Cardiac muscle cell (in vitro differentiated cells and primary cell): ENCODE results near the gene SPATA13. TPM values are rescaled to one million over a fixed set of nuclear protein-coding genes. Genes with fewer than 3 reads are reported as not detected.

Source experiments
- DNase-seq, 2 donors: peaks; one replicate each; pipeline versions ENCODE4 v3.0.0 to v3.0.0-alpha.2; 2010 to 2017; ENCODE audit warnings: low read depth in 1 of 2, low spot score in 1 of 2
- H3K27ac ChIP-seq: fragments of 200-600 bp; sonication (generic); 2 replicates; pipeline ENCODE4 v1.5.1; 2016
- H3K27me3 ChIP-seq: fragments of 200-600 bp; sonication (generic); 2 replicates; pipeline ENCODE4 v1.6.0; 2016; ENCODE audit warnings: control low read depth
- H3K36me3 ChIP-seq: fragments of 200-600 bp; sonication (generic); 2 replicates; pipeline ENCODE4 v1.5.1; 2016; ENCODE audit warnings: control low read depth
- H3K4me1 ChIP-seq: fragments of 200-600 bp; sonication (generic); 2 replicates; pipeline ENCODE4 v1.8.1; 2017; ENCODE audit warnings: low read depth, mild to moderate bottlenecking, mixed run types
- H3K4me3 ChIP-seq: fragments of 200-600 bp; sonication (generic); 2 replicates; pipeline ENCODE4 v1.5.1; 2016; ENCODE audit warnings: mild to moderate bottlenecking
- H3K9me3 ChIP-seq: fragments of 200-600 bp; sonication (generic); 2 replicates; pipeline ENCODE4 v1.5.1; 2017; ENCODE audit warnings: low read depth, mild to moderate bottlenecking, control low read depth
- CTCF ChIP-seq: IDR thresholded peaks from 2 replicates; pipeline ENCODE4 v1.5.1; 2012; ENCODE audit warnings: low read depth, mild to moderate bottlenecking, low read length
- polyA plus RNA-seq: library from polyadenylated mRNA; unstranded; fragments of >200 nt; fragmentation: Nextera tagmentation; extraction: Ambion mirVana; gene quantifications from 2 replicates; pipeline ENCODE4 v1.2.1, GENCODE V29; 2016
- total RNA-seq: library from RNA; depleted of rRNA; stranded (reverse); fragments of >200 nt; gene quantifications from 2 replicates; pipeline ENCODE4 v1.2.3, GENCODE V29; 2016

Gene SPATA13
- total and polyA plus RNA-seq, 2 experiments from 2014 or later = 3.9 to 23.3 TPM

- Histone ChIP-seq H3K4me3 (no peak overlapping the region), H3K9me3 (no peaks in the 10 kb centered on the region), H3K36me3 (no peaks in the 10 kb centered on the region), H3K4me1 (peaks cover 18% of the 10 kb centered on the region), H3K27ac (no peak overlapping the region), H3K27me3 (no peaks in the 10 kb centered on the region)
- no peak for DNase-seq
- no peak for TF ChIP-seq CTCF
Observed at GRCh38 chr13:24277761-24278160, 117.2 kb downstream of the SPATA13 start.

- Histone ChIP-seq H3K36me3 (no peaks in the 10 kb centered on the region), H3K27ac (no peak overlapping the region), H3K4me3 (no peak overlapping the region), H3K9me3 (no peaks in the 10 kb centered on the region), H3K27me3 (no peaks in the 10 kb centered on the region), H3K4me1 (peaks cover 16% of the 10 kb centered on the region)
- DNase-seq = peak in 1 of 2 donors; percentile 54
- no peak for TF ChIP-seq CTCF
Observed at GRCh38 chr13:24279327-24280110, 119.0 kb downstream of the SPATA13 start.

- Histone ChIP-seq H3K36me3 (no peaks in the 10 kb centered on the region), H3K9me3 (no peaks in the 10 kb centered on the region), H3K27ac (no peak overlapping the region), H3K27me3 (no peaks in the 10 kb centered on the region), H3K4me1 (peaks cover 7% of the 10 kb centered on the region), H3K4me3 (no peak overlapping the region)
- no peak for DNase-seq
- no peak for TF ChIP-seq CTCF
Observed at GRCh38 chr13:24280720-24281119, 120.2 kb downstream of the SPATA13 start.

- no peak for TF ChIP-seq CTCF
- H3K4me1 ChIP-seq = peaks cover 7% of the 10 kb centered on the region
- DNase-seq = no peak
- no peak overlapping the region for H3K27ac ChIP-seq
- no peak overlapping the region for H3K4me3 ChIP-seq
- H3K9me3 ChIP-seq = no peaks in the 10 kb centered on the region
- H3K36me3 ChIP-seq = no peaks in the 10 kb centered on the region
- no peaks in the 10 kb centered on the region for H3K27me3 ChIP-seq
Observed at GRCh38 chr13:24281188-24282008, 120.9 kb downstream of the SPATA13 start.

- DNase-seq = peak in 1 of 2 donors; percentile 30
- Histone ChIP-seq H3K27me3 (no peaks in the 10 kb centered on the region), H3K27ac (no peak overlapping the region), H3K36me3 (no peaks in the 10 kb centered on the region), H3K4me1 (peaks cover 7% of the 10 kb centered on the region), H3K9me3 (no peaks in the 10 kb centered on the region), H3K4me3 (no peak overlapping the region)
- TF ChIP-seq CTCF = no peak
Observed at GRCh38 chr13:24282256-24282655, 121.7 kb downstream of the SPATA13 start.
